ENCODE data around the gene RNF40. TPM values are rescaled to one million over a fixed set of nuclear protein-coding genes. Genes with fewer than 3 reads are reported as not detected.

Gene RNF40
- total RNA-seq, 8 experiments from 2014 or later: 65.9 to 124 (median 90.3) TPM

Other genes with a start within 250 kb of the RNF40 start
- 10 to 100 TPM; 19.2 to 50.4 (median 36.7) TPM for gene ZNF768, start 235.8 kb upstream of the RNF40 start, total RNA-seq
- gene ZNF747, start 227.5 kb upstream of the RNF40 start, total RNA-seq: 10 to 100 TPM in 3 of 8 experiments, 1 to 10 TPM in 5; 5.2 to 15.2 (median 8.1) TPM
- gene ZNF764, start 203.9 kb upstream of the RNF40 start, total RNA-seq: 10 to 100 TPM in 3 of 8 experiments, 1 to 10 TPM in 5; 3.4 to 13.0 (median 9.3) TPM
- gene ZNF688, start 190.6 kb upstream of the RNF40 start, total RNA-seq: 10 to 100 TPM in 2 of 8 experiments, 1 to 10 TPM in 6; 4.5 to 13.8 (median 8.0) TPM
- 10 to 100 TPM in 5 of 8 experiments, 1 to 10 TPM in 3; 4.9 to 15.0 (median 11.2) TPM for gene ZNF785, start 176.6 kb upstream of the RNF40 start, total RNA-seq
- gene ZNF689, start 151.9 kb upstream of the RNF40 start, total RNA-seq: 10 to 100 TPM in 4 of 8 experiments, 1 to 10 TPM in 4; 6.0 to 18.7 (median 10.1) TPM
- gene PRR14, start 111.4 kb upstream of the RNF40 start, total RNA-seq: 10 to 100 TPM; 12.4 to 30.7 (median 19.9) TPM
- gene FBRS, start 103.9 kb upstream of the RNF40 start, total RNA-seq: 10 to 100 TPM; 17.4 to 53.3 (median 29.4) TPM
- 10 to 100 TPM in 5 of 8 experiments, 1 to 10 TPM in 3; 6.1 to 47.8 (median 11.3) TPM for gene SRCAP, start 63.2 kb upstream of the RNF40 start, total RNA-seq
- 10 to 100 TPM; 12.0 to 35.7 (median 18.6) TPM for gene PHKG2, start 13.9 kb upstream of the RNF40 start, total RNA-seq
- gene CFAP119, start 260 bp upstream of the RNF40 start, total RNA-seq: 10 to 100 TPM in 5 of 8 experiments, 1 to 10 TPM in 3; 4.5 to 24.1 (median 11.4) TPM
- gene ZNF629, start 24.9 kb downstream of the RNF40 start, total RNA-seq: 10 to 100 TPM in 7 of 8 experiments, 1 to 10 TPM in 1; 7.9 to 32.4 (median 21.1) TPM
- gene BCL7C, start 131.8 kb downstream of the RNF40 start, total RNA-seq: 10 to 100 TPM; 16.7 to 40.3 (median 20.5) TPM
- 1 to 10 TPM in 2 of 8 experiments, under 1 TPM in 6; 0.38 to 2.9 (median 0.66) TPM for gene CTF1, start 134.3 kb downstream of the RNF40 start, total RNA-seq
- gene FBXL19, start 161.2 kb downstream of the RNF40 start, total RNA-seq: 10 to 100 TPM; 10.4 to 49.8 (median 31.4) TPM
- 10 to 100 TPM in 3 of 8 experiments, 1 to 10 TPM in 5; 4.4 to 37.4 (median 6.8) TPM for gene ORAI3, start 186.7 kb downstream of the RNF40 start, total RNA-seq
- gene SETD1A, start 195.4 kb downstream of the RNF40 start, total RNA-seq: 10 to 100 TPM in 2 of 8 experiments, 1 to 10 TPM in 6; 3.5 to 17.0 (median 6.6) TPM
- gene HSD3B7, start 222.9 kb downstream of the RNF40 start, total RNA-seq: 10 to 100 TPM in 1 of 8 experiments, 1 to 10 TPM in 6, under 1 TPM in 1; 0.67 to 68.7 (median 1.6) TPM
- 10 to 100 TPM in 4 of 8 experiments, 1 to 10 TPM in 2, under 1 TPM in 2; 0.45 to 20.9 (median 10.0) TPM for gene STX1B, start 248.3 kb downstream of the RNF40 start, total RNA-seq